Kidney epithelial cell (primary cell): ENCODE results near the gene NKAP. TPM values are rescaled to one million over a fixed set of nuclear protein-coding genes. Genes with fewer than 3 reads are reported as not detected.

ENCODE experiments used
- DNase-seq: peaks from one replicate; pipeline ENCODE4 v3.0.0-alpha.2; 2010; ENCODE audit warnings: low read depth
- H3K27me3 ChIP-seq: 2 replicates; pipeline ENCODE4 v1.6.0; 2011; ENCODE audit warnings: low read length; ENCODE audit not compliant: control insufficient read depth, insufficient read depth
- H3K36me3 ChIP-seq: 2 replicates; pipeline ENCODE4 v1.5.1; 2011; ENCODE audit warnings: low read length; ENCODE audit not compliant: control insufficient read depth, insufficient read depth
- H3K4me3 ChIP-seq: 2 replicates; pipeline ENCODE4 v1.5.1; 2011; ENCODE audit warnings: low read depth, mild to moderate bottlenecking, control low read depth, low read length
- CTCF ChIP-seq: IDR thresholded peaks from 2 replicates; pipeline ENCODE4 v1.5.1; 2011; ENCODE audit warnings: mild to moderate bottlenecking, moderate library complexity, low read length, control low read depth, inconsistent platforms; ENCODE audit not compliant: insufficient read depth, poor library complexity, severe bottlenecking
- total RNA-seq: library from RNA; depleted of rRNA; stranded (reverse); fragments of >200 nt; gene quantifications from 2 replicates; pipeline ENCODE4 v1.2.3, GENCODE V29; 2015

The NKAP gene
- total RNA-seq = 4.9 and 6.1 TPM in 2 replicates

GRCh38 chrX:119943185-119943988 is at the start of gene NKAP:
NKAP (minus strand) TSS chrX:119943751; CDS start chrX:119943605, 146 bp downstream.
- no peak for TF ChIP-seq CTCF
- no peaks in the 10 kb centered on the region for H3K36me3 ChIP-seq
- H3K27me3 ChIP-seq = no peaks in the 10 kb centered on the region
- DNase-seq = peak; percentile 61
- H3K4me3 ChIP-seq = peak within 1 kb of the TSS; percentile 79

DNA sequence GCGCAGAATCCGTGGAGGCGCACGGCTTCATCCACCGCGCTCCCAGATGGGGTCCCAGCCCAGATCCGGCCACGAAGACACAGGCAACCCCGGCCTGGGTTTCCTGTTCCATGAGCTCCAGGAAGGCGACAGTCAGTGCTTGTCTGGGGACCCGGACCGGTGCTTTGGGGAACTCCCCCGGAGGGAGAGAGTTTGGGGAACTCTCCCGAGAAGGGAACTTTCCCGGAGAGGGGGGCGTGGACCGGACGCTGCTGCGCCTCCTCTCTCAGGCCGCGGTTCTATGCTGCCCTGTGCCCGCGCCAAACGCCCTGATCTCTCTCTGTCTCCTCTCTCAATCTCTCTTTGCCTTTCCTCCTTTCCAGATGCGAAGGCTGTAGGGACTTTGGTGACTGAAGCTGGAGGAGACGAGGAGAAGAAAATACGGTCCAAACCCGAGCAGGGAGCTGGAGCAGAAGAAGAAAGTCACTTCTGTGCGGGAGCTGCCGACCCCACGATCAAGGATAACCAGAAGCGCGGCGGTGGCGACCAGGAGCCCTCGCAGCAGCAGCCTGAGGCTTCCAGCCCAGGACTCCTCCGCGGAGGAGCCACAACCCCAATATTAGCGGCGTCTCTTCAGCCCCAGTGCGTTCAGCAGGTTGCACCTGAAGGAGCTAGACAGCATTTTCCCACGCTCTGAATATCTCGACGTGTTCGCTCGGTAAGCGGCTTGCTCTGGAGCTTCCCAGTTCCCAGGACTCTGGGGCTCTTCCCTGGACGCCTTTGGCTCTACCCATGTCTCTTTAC is 47.6 kb upstream of the NKAP start:
- DNase-seq = no peak
- H3K27me3 ChIP-seq = peaks cover 35% of the 10 kb centered on the region
- no peaks in the 10 kb centered on the region for H3K36me3 ChIP-seq
- TF ChIP-seq CTCF = no peak
- H3K4me3 ChIP-seq = no peak overlapping the region

GRCh38 chrX:119990556-119991004 is 47.0 kb upstream of the NKAP start:
- H3K36me3 ChIP-seq = no peaks in the 10 kb centered on the region
- H3K27me3 ChIP-seq = peaks cover 32% of the 10 kb centered on the region
- TF ChIP-seq CTCF = no peak
- H3K4me3 ChIP-seq = no peak overlapping the region
- no peak for DNase-seq

GRCh38 chrX:119989905-119990555 is 46.5 kb upstream of the NKAP start:
- DNase-seq = no peak
- no peak for TF ChIP-seq CTCF
- Histone ChIP-seq H3K36me3 (no peaks in the 10 kb centered on the region), H3K4me3 (no peak overlapping the region), H3K27me3 (peaks cover 30% of the 10 kb centered on the region)

GRCh38 chrX:119986203-119986602 is 42.7 kb upstream of the NKAP start:
- H3K4me3 ChIP-seq = no peak overlapping the region
- no peak for DNase-seq
- H3K27me3 ChIP-seq = peaks cover 14% of the 10 kb centered on the region
- no peaks in the 10 kb centered on the region for H3K36me3 ChIP-seq
- no peak for TF ChIP-seq CTCF
